Peyer's patch (tissue), 4 donors: ENCODE measurements around the gene MED13L. TPM values are rescaled to one million over a fixed set of nuclear protein-coding genes. Genes with fewer than 3 reads are reported as not detected.

Source experiments
- DNase-seq, 3 donors: peaks; one replicate each; pipeline ENCODE4 v3.0.0-alpha.2; 2017 to 2019
- H3K27ac ChIP-seq, 4 donors: fragments of 200-600 bp; sonication (generic); one replicate each; pipeline ENCODE4 v1.5.1; 2016 to 2019
- H3K27me3 ChIP-seq, 2 donors: fragments of 200-600 bp; sonication (generic); one replicate each; pipeline ENCODE4 v1.5.1; 2019
- H3K36me3 ChIP-seq, 3 donors: fragments of 200-600 bp; sonication (generic); one replicate each; pipeline ENCODE4 v1.5.1; 2016 to 2019
- H3K4me1 ChIP-seq, 4 donors: fragments of 200-600 bp; sonication (generic); one replicate each; pipeline ENCODE4 v1.5.1; 2016 to 2019
- H3K4me3 ChIP-seq, 4 donors: fragments of 200-600 bp; sonication (generic); 1 replicate in 3 of 4; 2 replicates in 1 of 4; pipeline ENCODE4 v1.5.1; 2016 to 2019; ENCODE audit warnings: mild to moderate bottlenecking in 1 of 4
- H3K9me3 ChIP-seq, 4 donors: fragments of 200-600 bp; sonication (generic); one replicate each; pipeline ENCODE4 v1.5.1; 2016 to 2019; ENCODE audit warnings: mild to moderate bottlenecking in 1 of 4
- CTCF ChIP-seq, 6 experiments: fragments of 450-650 bp in 4 of 6; fragments of 200-600 bp in 2 of 6; sonication (generic) in 1 of 6; IDR thresholded peaks; one replicate each; pipeline ENCODE4 v1.5.1; 2017 to 2019; ENCODE audit warnings: antibody characterized with exemption in 6 of 6, mild to moderate bottlenecking in 3 of 6, moderate library complexity in 1 of 6
- POLR2A ChIP-seq, 2 donors: fragments of 450-650 bp; IDR thresholded peaks; one replicate each; pipeline ENCODE4 v1.5.1; 2017; ENCODE audit warnings: antibody characterized with exemption in 2 of 2, mild to moderate bottlenecking in 2 of 2, moderate library complexity in 2 of 2
- total RNA-seq, 4 donors: library from RNA; depleted of rRNA; stranded (reverse); fragments of >200 nt; gene quantifications; one replicate each; pipeline ENCODE4 v1.1.0, GENCODE V29; 2016

Gene MED13L
- total RNA-seq, 4 donors from 2014 or later, result 127 to 181 (median 145) TPM

GRCh38 chr12:116065606-116066005, 211.9 kb downstream of the MED13L start:
- Histone ChIP-seq H3K4me1 (peaks cover 0 to 11% (median 3%) of the 10 kb centered on the region in 4 donors), H3K9me3 (no peaks in the 10 kb centered on the region), H3K27me3 (no peaks in the 10 kb centered on the region), H3K27ac (no peak overlapping the region), H3K36me3 (no peaks in the 10 kb centered on the region), H3K4me3 (no peak overlapping the region)
- TF ChIP-seq POLR2A (IDR thresholded peaks at IDR 0.05) (no peak), CTCF (IDR thresholded peaks at IDR 0.05) (no peak)
- DNase-seq, result no peak

- H3K36me3 ChIP-seq, result no peaks in the 10 kb centered on the region
- H3K4me3 ChIP-seq, result no peak overlapping the region
- TF ChIP-seq CTCF (IDR thresholded peaks at IDR 0.05) (no peak), POLR2A (IDR thresholded peaks at IDR 0.05) (no peak)
- no peak for DNase-seq
- H3K4me1 ChIP-seq, result peaks cover 0 to 11% (median 3%) of the 10 kb centered on the region in 4 donors
- H3K27me3 ChIP-seq, result no peaks in the 10 kb centered on the region
- no peak overlapping the region for H3K27ac ChIP-seq
- no peaks in the 10 kb centered on the region for H3K9me3 ChIP-seq
Observed at GRCh38 chr12:116064493-116064892, 213.0 kb downstream of the MED13L start.

GRCh38 chr12:116062698-116063097, 214.8 kb downstream of the MED13L start:
- no peak for DNase-seq
- Histone ChIP-seq H3K9me3 (no peaks in the 10 kb centered on the region), H3K36me3 (no peaks in the 10 kb centered on the region), H3K27ac (no peak overlapping the region), H3K4me3 (no peak overlapping the region), H3K4me1 (peaks cover 0 to 11% (median 3%) of the 10 kb centered on the region in 4 donors), H3K27me3 (no peaks in the 10 kb centered on the region)
- TF ChIP-seq CTCF (IDR thresholded peaks at IDR 0.05) (no peak), POLR2A (IDR thresholded peaks at IDR 0.05) (no peak)

- H3K4me1 ChIP-seq, result peaks cover 0 to 6% (median 2%) of the 10 kb centered on the region in 4 donors
- no peak for TF ChIP-seq POLR2A (IDR thresholded peaks at IDR 0.05)
- TF ChIP-seq CTCF (IDR thresholded peaks at IDR 0.05), result no peak
- H3K27ac ChIP-seq, result no peak overlapping the region
- H3K36me3 ChIP-seq, result no peaks in the 10 kb centered on the region
- no peak for DNase-seq
- H3K27me3 ChIP-seq, result no peaks in the 10 kb centered on the region
- no peak overlapping the region for H3K4me3 ChIP-seq
- no peaks in the 10 kb centered on the region for H3K9me3 ChIP-seq
Observed at GRCh38 chr12:116060764-116061163, 216.7 kb downstream of the MED13L start.

GRCh38 chr12:116059904-116060303, 217.6 kb downstream of the MED13L start:
- Histone ChIP-seq H3K4me1 (peaks cover 0 to 6% (median 0%) of the 10 kb centered on the region in 4 donors), H3K9me3 (no peaks in the 10 kb centered on the region), H3K27ac (no peak overlapping the region), H3K27me3 (no peaks in the 10 kb centered on the region), H3K36me3 (no peaks in the 10 kb centered on the region), H3K4me3 (no peak overlapping the region)
- no peak for DNase-seq
- TF ChIP-seq POLR2A (IDR thresholded peaks at IDR 0.05), result no peak
- no peak for TF ChIP-seq CTCF (IDR thresholded peaks at IDR 0.05)

- TF ChIP-seq POLR2A (IDR thresholded peaks at IDR 0.05), result no peak
- TF ChIP-seq CTCF (IDR thresholded peaks at IDR 0.05), result no peak
- Histone ChIP-seq H3K4me1 (peaks cover 0 to 11% (median 3%) of the 10 kb centered on the region in 4 donors), H3K9me3 (no peaks in the 10 kb centered on the region), H3K4me3 (no peak overlapping the region), H3K27ac (no peak overlapping the region), H3K36me3 (no peaks in the 10 kb centered on the region), H3K27me3 (no peaks in the 10 kb centered on the region)
- no peak for DNase-seq
Observed at GRCh38 chr12:116058574-116058973, 218.9 kb downstream of the MED13L start.
